A549 (cell line): ENCODE measurements around the gene LYPD3.

Experiments
- HDAC2 ChIP-seq: fragments of 200-600 bp; sonication (generic); IDR thresholded peaks from 2 replicates; pipeline ENCODE4 v1.6.1; 2016
- POLR2A ChIP-seq: IDR thresholded peaks from 2 replicates; pipeline ENCODE4 v1.6.1; 2012; ENCODE audit warnings: mild to moderate bottlenecking, low read length
- POLR2AphosphoS2 ChIP-seq: conservative IDR thresholded peaks from 2 replicates; pipeline ENCODE4 v1.6.1; 2012; ENCODE audit warnings: low read length, improper control_type of control experiment, inconsistent platforms
- RFX5 ChIP-seq: fragments of 450-650 bp; IDR thresholded peaks from 2 replicates; pipeline ENCODE4 v1.7.1; 2014; ENCODE audit warnings: antibody characterized with exemption, mild to moderate bottlenecking, moderate library complexity
- TF ChIP-seq, protein P1 (sequence below): fragments of >200 bp; sonication (Bioruptor Twin); formaldehyde crosslinking; IDR thresholded peaks from 3 replicates; pipeline ENCODE4 v1.5.1; 2016
- TF ChIP-seq, protein P2 (sequence below): fragments of 200-600 bp; sonication (generic); IDR thresholded peaks from 2 replicates; pipeline ENCODE4 v1.6.1; 2016; ENCODE audit warnings: antibody characterized with exemption, mild to moderate bottlenecking, moderate library complexity
- TF ChIP-seq, protein P3 (sequence below): IDR thresholded peaks from 2 replicates; pipeline ENCODE4 v1.6.1; 2012

DNA sequence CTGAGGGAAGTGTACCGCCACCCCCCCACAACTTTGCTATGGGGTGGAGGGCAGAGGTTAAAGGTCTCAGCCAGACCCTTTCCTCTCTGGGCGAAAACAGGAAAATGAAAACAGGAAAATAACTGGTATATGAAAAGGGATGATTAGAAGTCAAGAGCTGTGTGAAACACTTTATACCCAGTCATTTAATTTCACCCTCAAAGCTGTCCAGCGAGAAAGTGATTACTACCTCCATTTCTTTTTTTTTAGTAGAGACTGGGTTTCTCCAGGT, 39.7 kb upstream of the LYPD3 start:
- TF ChIP-seq POLR2A (no peak), RFX5 (no peak), POLR2AphosphoS2 (no peak), HDAC2 (no peak)
- TF ChIP-seq, protein P1, sequence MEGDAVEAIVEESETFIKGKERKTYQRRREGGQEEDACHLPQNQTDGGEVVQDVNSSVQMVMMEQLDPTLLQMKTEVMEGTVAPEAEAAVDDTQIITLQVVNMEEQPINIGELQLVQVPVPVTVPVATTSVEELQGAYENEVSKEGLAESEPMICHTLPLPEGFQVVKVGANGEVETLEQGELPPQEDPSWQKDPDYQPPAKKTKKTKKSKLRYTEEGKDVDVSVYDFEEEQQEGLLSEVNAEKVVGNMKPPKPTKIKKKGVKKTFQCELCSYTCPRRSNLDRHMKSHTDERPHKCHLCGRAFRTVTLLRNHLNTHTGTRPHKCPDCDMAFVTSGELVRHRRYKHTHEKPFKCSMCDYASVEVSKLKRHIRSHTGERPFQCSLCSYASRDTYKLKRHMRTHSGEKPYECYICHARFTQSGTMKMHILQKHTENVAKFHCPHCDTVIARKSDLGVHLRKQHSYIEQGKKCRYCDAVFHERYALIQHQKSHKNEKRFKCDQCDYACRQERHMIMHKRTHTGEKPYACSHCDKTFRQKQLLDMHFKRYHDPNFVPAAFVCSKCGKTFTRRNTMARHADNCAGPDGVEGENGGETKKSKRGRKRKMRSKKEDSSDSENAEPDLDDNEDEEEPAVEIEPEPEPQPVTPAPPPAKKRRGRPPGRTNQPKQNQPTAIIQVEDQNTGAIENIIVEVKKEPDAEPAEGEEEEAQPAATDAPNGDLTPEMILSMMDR = no peak
- TF ChIP-seq, protein P2, sequence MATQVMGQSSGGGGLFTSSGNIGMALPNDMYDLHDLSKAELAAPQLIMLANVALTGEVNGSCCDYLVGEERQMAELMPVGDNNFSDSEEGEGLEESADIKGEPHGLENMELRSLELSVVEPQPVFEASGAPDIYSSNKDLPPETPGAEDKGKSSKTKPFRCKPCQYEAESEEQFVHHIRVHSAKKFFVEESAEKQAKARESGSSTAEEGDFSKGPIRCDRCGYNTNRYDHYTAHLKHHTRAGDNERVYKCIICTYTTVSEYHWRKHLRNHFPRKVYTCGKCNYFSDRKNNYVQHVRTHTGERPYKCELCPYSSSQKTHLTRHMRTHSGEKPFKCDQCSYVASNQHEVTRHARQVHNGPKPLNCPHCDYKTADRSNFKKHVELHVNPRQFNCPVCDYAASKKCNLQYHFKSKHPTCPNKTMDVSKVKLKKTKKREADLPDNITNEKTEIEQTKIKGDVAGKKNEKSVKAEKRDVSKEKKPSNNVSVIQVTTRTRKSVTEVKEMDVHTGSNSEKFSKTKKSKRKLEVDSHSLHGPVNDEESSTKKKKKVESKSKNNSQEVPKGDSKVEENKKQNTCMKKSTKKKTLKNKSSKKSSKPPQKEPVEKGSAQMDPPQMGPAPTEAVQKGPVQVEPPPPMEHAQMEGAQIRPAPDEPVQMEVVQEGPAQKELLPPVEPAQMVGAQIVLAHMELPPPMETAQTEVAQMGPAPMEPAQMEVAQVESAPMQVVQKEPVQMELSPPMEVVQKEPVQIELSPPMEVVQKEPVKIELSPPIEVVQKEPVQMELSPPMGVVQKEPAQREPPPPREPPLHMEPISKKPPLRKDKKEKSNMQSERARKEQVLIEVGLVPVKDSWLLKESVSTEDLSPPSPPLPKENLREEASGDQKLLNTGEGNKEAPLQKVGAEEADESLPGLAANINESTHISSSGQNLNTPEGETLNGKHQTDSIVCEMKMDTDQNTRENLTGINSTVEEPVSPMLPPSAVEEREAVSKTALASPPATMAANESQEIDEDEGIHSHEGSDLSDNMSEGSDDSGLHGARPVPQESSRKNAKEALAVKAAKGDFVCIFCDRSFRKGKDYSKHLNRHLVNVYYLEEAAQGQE = no peak
- TF ChIP-seq, protein P3, sequence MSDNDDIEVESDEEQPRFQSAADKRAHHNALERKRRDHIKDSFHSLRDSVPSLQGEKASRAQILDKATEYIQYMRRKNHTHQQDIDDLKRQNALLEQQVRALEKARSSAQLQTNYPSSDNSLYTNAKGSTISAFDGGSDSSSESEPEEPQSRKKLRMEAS = no peak
